Caco-2 (cell line): ENCODE results near the gene DNAJC21. TPM values are rescaled to one million over a fixed set of nuclear protein-coding genes. Genes with fewer than 3 reads are reported as not detected.

ENCODE experiments used
- BruUV-seq: library from RNA; stranded (reverse); fragments of 400-500 nt; replicated peaks from 2 replicates; lab custom pipeline; 2021; lab: Mats Ljungman, UMichigan
- CTCF ChIA-PET: fragments of 300-600 bp; sonication (Branson Sonifier 250); formaldehyde crosslinking; loops from one replicate; lab custom pipeline; 2022; ENCODE audit warnings: antibody characterized with exemption; lab: Charles Lee
- POLR2A ChIA-PET: fragments of 300-600 bp; sonication (Branson Sonifier 250); formaldehyde crosslinking; loops from one replicate; lab custom pipeline; 2022; ENCODE audit warnings: antibody characterized with exemption; lab: Charles Lee
- DNase-seq, 2 experiments: peaks; one replicate each; pipeline versions ENCODE4 v3.0.0 to v3.0.0-alpha.2; 2020 to 2022
- H3K27me3 ChIP-seq: replicated peaks from 2 replicates; pipeline ENCODE4 v1.6.0; 2011; ENCODE audit warnings: low read length; ENCODE audit not compliant: control insufficient read depth, insufficient read depth
- H3K36me3 ChIP-seq: 2 replicates; pipeline ENCODE4 v1.5.1; 2011; ENCODE audit warnings: low read length; ENCODE audit not compliant: control insufficient read depth, insufficient read depth
- H3K4me1 ChIP-seq: fragments of 250-450 bp; sonication (Bioruptor Pico); 2 replicates; pipeline ENCODE4 v1.5.1; 2020; ENCODE audit warnings: mild to moderate bottlenecking
- H3K4me3 ChIP-seq: 2 replicates; pipeline ENCODE4 v1.5.1; 2011; ENCODE audit warnings: low read depth, mild to moderate bottlenecking, control low read depth, low read length
- H3K9me3 ChIP-seq: fragments of 250-450 bp; sonication (Bioruptor Pico); 2 replicates; pipeline ENCODE4 v1.5.1; 2020; ENCODE audit warnings: mild to moderate bottlenecking, moderate library complexity
- H3K27ac Mint-ChIP-seq: one replicate; pipeline ENCODE4 v1.8.0; 2022; ENCODE audit warnings: mixed read lengths; ENCODE audit not compliant: unreplicated experiment
- H3K27me3 Mint-ChIP-seq: one replicate; pipeline ENCODE4 v1.8.0; 2022; ENCODE audit warnings: mixed read lengths; ENCODE audit not compliant: insufficient read depth, unreplicated experiment
- H3K36me3 Mint-ChIP-seq: one replicate; pipeline ENCODE4 v1.8.0; 2022; ENCODE audit warnings: mild to moderate bottlenecking, mixed read lengths; ENCODE audit not compliant: insufficient read depth, unreplicated experiment
- H3K4me1 Mint-ChIP-seq: one replicate; pipeline ENCODE4 v1.8.0; 2022; ENCODE audit warnings: low read depth, mixed read lengths; ENCODE audit not compliant: unreplicated experiment
- H3K4me3 Mint-ChIP-seq: one replicate; pipeline ENCODE4 v1.8.0; 2022; ENCODE audit warnings: mild to moderate bottlenecking, moderate library complexity, mixed read lengths; ENCODE audit not compliant: unreplicated experiment
- H3K9me3 Mint-ChIP-seq: one replicate; pipeline ENCODE4 v1.8.0; 2022; ENCODE audit warnings: mixed read lengths; ENCODE audit not compliant: unreplicated experiment
- CTCF ChIP-seq, 2 experiments: fragments of 200-600 bp in 1 of 2; IDR thresholded peaks; 1 replicate in 1 of 2; 2 replicates in 1 of 2; pipeline versions ENCODE4 v1.5.1 to v1.8.0; 2011 to 2022; ENCODE audit warnings: antibody characterized with exemption in 1 of 2, control low read depth in 1 of 2, inconsistent platforms in 1 of 2, low read depth in 1 of 2, low read length in 1 of 2, mild to moderate bottlenecking in 1 of 2, moderate library complexity in 1 of 2; ENCODE audit not compliant: insufficient read depth in 1 of 2, severe bottlenecking in 1 of 2, unreplicated experiment in 1 of 2
- intact Hi-C: fragments of 100-400 bp; cut with micrococcal nuclease; formaldehyde crosslinking; loops from one replicate; pipeline ENCODE4 v1.10.0; 2022; ENCODE audit not compliant: unreplicated experiment
- total RNA-seq: library from RNA; stranded (reverse); gene quantifications from 2 replicates; pipeline ENCODE4 v1.2.3, GENCODE V29; 2022

Gene DNAJC21
- total RNA-seq, 1 experiment from 2014 or later, result 66.0 TPM

GRCh38 chr5:35001842-35002241 is 72.5 kb downstream of the DNAJC21 start:
- POLR2A ChIA-PET, result no interaction called here
- H3K4me1 Mint-ChIP-seq, result no peaks in the 10 kb centered on the region
- no peak for DNase-seq
- CTCF ChIA-PET, result interaction anchor here (3.2 kb wide), 1 partner anchor 44 kb away, joined by 38 read pairs; no protein-coding TSS in a partner anchor
- Histone ChIP-seq H3K27me3 (no peaks in the 10 kb centered on the region), H3K4me1 (no peaks in the 10 kb centered on the region), H3K4me3 (no peak overlapping the region), H3K9me3 (no peaks in the 10 kb centered on the region), H3K36me3 (no peaks in the 10 kb centered on the region)
- H3K27me3 Mint-ChIP-seq, result no peaks in the 10 kb centered on the region
- no peak for TF ChIP-seq CTCF (IDR thresholded peaks at IDR 0.05; ENCODE audit: insufficient read depth in 1 of 2, low read depth in 1 of 2, low read length in 1 of 2, severe bottlenecking in 1 of 2, unreplicated experiment in 1 of 2)
- H3K27ac Mint-ChIP-seq, result no peak overlapping the region
- intact Hi-C loops, result loop anchor here (2.0 kb wide), 2 partner anchors 67 to 515 kb away; no protein-coding TSS in a partner anchor
- no peak overlapping the region for H3K4me3 Mint-ChIP-seq
- no peaks in the 10 kb centered on the region for H3K36me3 Mint-ChIP-seq
- no peaks in the 10 kb centered on the region for H3K9me3 Mint-ChIP-seq
- no TSS peak for BruUV-seq

DNA sequence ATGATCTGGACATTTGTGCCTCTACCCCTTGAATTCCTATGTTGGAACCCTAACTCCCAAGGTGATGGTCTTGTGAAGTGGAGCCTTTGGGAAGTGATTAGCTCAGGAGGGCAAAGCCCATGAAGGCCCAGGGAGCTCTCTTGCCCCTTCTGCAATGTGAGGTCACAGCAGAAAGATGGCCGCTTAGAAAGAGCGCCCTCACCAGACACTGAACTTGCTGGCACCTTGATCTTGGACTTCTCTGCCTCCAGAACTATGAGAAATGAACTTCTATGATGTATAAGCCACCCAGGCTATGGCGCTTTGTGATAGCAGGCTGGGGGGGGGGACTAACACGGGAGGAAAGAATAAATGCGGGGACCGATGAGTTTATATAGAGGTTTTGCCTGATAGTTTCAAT is 73.1 kb downstream of the DNAJC21 start:
- no peaks in the 10 kb centered on the region for H3K36me3 ChIP-seq
- Mint-ChIP-seq H3K27ac (no peak overlapping the region), H3K4me3 (no peak overlapping the region), H3K27me3 (no peaks in the 10 kb centered on the region), H3K36me3 (no peaks in the 10 kb centered on the region), H3K4me1 (no peaks in the 10 kb centered on the region), H3K9me3 (no peaks in the 10 kb centered on the region)
- H3K9me3 ChIP-seq, result no peaks in the 10 kb centered on the region
- intact Hi-C loops, result loop anchor here (2.0 kb wide), 2 partner anchors 68 to 516 kb away; no protein-coding TSS in a partner anchor
- H3K27me3 ChIP-seq, result no peaks in the 10 kb centered on the region
- ChIA-PET CTCF (interaction anchor here (3.2 kb wide), 1 partner anchor 45 kb away, joined by 38 read pairs; no protein-coding TSS in a partner anchor), POLR2A (no interaction called here)
- no TSS peak for BruUV-seq
- no peak overlapping the region for H3K4me3 ChIP-seq
- TF ChIP-seq CTCF (IDR thresholded peaks at IDR 0.05; ENCODE audit: insufficient read depth in 1 of 2, low read depth in 1 of 2, low read length in 1 of 2, severe bottlenecking in 1 of 2, unreplicated experiment in 1 of 2), result no peak
- H3K4me1 ChIP-seq, result no peaks in the 10 kb centered on the region
- DNase-seq, result no peak

- Histone ChIP-seq H3K36me3 (no peaks in the 10 kb centered on the region), H3K9me3 (no peaks in the 10 kb centered on the region), H3K4me3 (no peak overlapping the region), H3K4me1 (no peaks in the 10 kb centered on the region), H3K27me3 (no peaks in the 10 kb centered on the region)
- peak; percentile 90 to 95 for TF ChIP-seq CTCF (IDR thresholded peaks at IDR 0.05; ENCODE audit: insufficient read depth in 1 of 2, low read depth in 1 of 2, low read length in 1 of 2, severe bottlenecking in 1 of 2, unreplicated experiment in 1 of 2)
- POLR2A ChIA-PET, result interaction anchor here (1.0 kb wide), 2 partner anchors 37 to 73 kb away, joined by 3 to 5 read pairs; partner anchors contain the start of gene DNAJC21
- CTCF ChIA-PET, result interaction anchor here (0.7 to 3.2 kb wide), 8 partner anchors 9 to 529 kb away, joined by 3 to 38 read pairs (median 5); partner anchors contain the start of genes BRIX1, DNAJC21 and RAD1
- Mint-ChIP-seq H3K9me3 (no peaks in the 10 kb centered on the region), H3K27ac (no peak overlapping the region), H3K4me3 (no peak overlapping the region), H3K4me1 (no peaks in the 10 kb centered on the region), H3K36me3 (no peaks in the 10 kb centered on the region), H3K27me3 (peaks cover 2% of the 10 kb centered on the region)
- peak; percentile 43 to 78 for DNase-seq
- intact Hi-C loops, result loop anchor here (1.0 to 2.0 kb wide), 4 partner anchors 45 to 529 kb away; no protein-coding TSS in a partner anchor
- no TSS peak for BruUV-seq
These were observed 73.9 kb downstream of the DNAJC21 start for GRCh38 chr5:35003018-35003957.
